ENCODE results near the gene ATF6.

GRCh38 chr1:161950377-161950776 is 184.3 kb downstream of the ATF6 start:
- TF ChIP-seq USF2 (IDR thresholded peaks at IDR 0.05; ENCODE audit: low read depth, low read length) (no peak), CTCF (conservative IDR thresholded peaks at IDR 0.05; ENCODE audit: low read depth, low read length) (no peak)
